ELR (cell line): ENCODE results near the gene TRAPPC10.

Experiments used
- DNase-seq: peaks from one replicate; pipeline ENCODE4 v3.0.0-alpha.2; 2015; ENCODE audit warnings: low read depth

Gene TRAPPC10

DNA sequence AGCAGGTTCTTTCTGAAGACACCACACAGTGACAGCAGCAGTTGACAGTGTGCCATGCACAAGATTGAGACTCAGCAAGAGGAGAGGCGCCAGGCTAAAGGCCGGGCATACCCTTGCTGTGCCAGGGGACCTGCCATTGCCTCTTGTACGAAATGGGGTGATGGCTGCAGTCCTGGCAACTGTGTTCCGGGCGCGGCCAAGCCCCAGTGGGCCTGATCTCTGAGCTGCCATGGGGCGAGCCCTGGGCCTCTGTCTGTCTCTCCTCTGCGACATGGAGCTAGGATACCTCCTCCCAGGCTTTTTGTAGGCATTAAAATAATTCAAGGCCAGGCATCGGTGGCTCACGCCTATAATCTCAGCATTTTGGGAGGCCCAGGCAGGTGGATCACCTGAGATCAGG lies 9.6 kb upstream of the TRAPPC10 start:
- DNase-seq: no peak

DNA sequence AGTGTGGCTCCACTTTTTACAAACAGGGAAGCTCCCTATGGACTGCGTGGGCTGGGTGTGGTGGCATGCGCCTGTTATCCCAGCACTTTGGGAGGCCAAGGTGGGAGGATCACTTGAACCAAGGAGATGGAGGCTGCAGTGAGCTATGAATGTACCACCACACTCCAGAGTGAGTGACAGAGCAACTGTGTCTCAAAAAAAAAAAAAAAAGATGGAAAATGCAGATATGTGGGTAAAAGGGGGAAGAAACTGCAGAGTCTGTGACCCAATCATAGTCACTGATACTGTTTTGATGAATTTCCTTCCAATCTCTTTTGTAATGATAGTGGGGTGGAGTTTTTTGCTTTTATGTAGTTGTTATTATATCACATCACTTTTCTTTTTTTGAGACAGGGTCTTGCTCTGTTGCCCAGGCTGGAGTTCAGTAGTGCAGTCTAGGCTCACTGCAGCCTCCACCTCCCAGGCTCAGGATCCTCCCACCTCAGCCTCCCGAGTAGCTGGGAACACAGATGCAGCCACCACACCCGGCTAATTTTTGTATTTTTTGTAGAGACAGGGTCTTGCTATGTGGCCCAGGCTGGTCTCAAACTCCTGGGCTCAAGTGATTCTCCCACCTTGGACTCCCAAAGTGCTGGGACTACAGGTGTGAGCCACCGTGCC lies 8.7 kb upstream of the TRAPPC10 start:
- no peak for DNase-seq

DNA sequence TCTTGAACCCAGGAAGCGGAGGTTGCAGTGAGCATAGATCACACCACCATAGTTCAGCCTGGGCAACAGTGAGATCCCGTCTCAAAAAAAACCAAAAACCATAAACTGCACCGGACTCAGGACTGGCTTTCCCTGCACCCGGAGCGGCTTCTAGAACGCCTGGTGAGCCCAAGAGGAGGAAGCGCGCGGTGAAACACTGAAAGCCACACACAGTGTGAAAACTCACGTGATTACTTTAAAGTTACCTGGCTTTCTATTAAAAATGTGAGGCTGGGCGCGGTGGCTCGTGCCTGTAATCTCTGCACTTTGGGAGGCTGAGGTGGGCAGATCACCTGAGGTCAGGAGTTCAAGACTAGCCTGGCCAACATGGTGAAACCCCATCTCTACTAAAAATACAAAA lies 7.0 kb upstream of the TRAPPC10 start:
- DNase-seq: no peak

DNA sequence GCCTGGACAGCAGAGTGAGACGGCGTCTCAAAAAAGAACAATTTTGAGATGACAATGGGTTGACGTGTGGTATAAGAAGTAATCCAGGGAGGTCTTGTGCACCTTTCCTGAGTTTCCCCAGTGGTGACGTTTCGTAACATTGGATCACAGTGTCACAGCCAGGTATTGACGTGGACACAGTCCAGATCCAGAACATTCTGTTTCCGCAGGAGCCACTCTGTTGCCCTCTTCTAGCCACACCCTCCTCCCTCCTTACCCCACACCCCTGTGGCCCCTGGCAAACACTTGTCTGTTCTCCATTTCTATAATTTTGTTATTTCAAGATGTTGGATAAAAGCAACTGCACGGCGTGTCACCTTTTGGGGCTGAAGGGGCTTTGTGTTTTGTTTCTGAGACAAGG lies 6.5 kb upstream of the TRAPPC10 start:
- DNase-seq: no peak

DNA sequence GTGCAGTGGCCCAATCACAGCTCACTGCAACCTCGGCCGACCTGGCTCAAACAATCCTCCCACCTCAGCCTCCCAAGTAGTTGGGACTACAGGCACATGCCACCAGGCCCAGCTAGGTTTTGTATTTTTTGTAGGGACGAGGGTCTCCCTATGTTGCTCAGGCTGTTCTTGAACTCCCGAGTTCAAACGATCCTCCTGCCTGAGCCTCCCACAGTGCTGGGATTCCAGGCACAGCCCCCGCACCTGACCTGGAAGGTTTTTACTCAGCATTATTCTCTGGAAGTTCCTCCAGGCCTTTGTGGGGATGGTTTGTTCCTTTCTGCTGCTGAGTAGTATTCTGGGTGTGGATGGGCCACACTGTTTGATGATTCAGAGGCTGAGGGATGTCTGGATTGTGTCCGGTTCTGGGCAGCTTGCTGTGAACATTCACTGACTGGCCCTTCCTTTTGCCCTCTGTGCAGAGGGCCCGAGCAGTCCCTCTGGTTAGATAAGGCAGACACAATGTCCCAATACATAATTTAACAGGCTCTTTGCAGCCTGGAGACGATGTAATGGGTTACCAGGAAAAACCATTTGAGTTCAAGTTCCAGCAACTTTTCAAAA lies 6.0 kb upstream of the TRAPPC10 start:
- peak; percentile 86 for DNase-seq

- peak; percentile 41 for DNase-seq
These were observed 5.5 kb upstream of the TRAPPC10 start for GRCh38 chr21:44006656-44007055.

DNA sequence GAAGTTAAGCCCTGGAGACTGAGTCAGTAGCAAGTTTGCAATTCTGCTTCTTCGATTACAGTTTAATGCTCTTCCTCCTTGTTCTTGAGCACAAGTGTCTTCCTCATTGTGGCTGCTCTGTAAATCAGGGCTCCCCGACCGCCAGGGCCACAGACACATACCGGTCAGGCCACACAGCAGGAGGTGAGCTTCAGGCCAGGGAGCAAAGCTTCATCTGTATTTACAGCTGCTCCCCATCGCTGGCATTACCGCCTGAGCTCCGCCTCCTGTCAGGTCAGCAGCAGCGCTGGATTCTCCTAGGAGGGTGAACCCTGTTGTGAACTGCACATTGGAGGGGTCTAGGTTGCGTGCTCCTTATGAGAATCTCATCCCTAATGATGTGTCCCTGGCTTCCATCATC lies 1.7 kb upstream of the TRAPPC10 start:
- no peak for DNase-seq

DNA sequence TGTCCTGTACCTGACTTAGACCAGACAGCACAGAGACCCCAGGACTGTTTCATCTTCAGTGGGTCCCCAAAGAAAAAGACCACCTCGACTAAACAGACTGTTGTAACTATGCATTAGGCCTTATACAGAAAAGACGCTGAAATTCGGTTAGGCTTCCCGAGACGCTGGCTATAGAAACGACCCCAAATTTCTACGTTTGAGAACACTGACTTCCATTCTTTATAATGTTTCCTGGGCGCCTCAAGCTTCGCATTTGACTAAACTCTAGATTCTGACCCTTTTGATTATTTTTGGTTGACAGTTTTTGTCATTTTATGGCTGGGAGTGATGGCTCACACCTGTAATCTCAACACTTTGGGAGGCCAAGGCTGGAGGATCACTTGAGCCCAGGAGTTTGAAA lies 986 bp upstream of the TRAPPC10 start:
- no peak for DNase-seq

- DNase-seq: peak; percentile 58
These were observed 618 bp downstream of the TRAPPC10 start for GRCh38 chr21:44012474-44013379.

DNA sequence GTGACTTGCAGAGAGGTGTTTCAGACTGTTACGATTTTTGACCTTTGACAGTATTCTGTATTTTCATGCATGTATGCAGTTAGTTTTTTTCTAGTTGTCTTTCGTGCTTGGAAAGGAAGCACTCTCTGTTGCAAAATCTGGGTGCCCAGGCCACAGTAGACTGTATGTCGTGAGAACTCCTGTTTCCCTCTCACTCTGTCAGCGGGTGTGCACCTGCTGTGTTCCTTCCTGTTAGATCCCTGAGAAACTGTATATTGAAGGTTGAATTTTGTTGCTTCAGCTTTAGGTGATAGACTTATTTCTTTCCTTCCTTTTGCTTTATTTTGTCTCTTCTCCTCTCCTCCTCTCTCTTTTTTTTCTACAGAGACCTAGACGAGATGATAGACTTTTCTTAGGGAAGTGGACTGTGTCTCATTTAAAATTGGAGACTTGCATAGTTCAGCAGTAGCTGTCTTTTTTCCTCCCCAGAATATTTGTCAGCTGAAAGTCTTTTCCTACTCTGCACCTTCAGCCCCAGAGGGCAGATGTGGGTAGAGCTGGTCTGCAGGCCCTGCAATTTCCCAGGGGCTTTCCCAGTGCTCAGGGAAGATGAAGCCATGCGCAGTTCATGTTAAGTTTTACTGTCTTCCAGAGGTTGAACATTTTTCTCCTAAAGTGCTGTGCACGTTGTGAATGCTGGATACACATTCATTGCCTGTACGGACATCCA lies 1.4 kb downstream of the TRAPPC10 start:
- DNase-seq: peak; percentile 33

- DNase-seq: no peak
These were observed 5.5 kb downstream of the TRAPPC10 start for GRCh38 chr21:44017601-44018000.

DNA sequence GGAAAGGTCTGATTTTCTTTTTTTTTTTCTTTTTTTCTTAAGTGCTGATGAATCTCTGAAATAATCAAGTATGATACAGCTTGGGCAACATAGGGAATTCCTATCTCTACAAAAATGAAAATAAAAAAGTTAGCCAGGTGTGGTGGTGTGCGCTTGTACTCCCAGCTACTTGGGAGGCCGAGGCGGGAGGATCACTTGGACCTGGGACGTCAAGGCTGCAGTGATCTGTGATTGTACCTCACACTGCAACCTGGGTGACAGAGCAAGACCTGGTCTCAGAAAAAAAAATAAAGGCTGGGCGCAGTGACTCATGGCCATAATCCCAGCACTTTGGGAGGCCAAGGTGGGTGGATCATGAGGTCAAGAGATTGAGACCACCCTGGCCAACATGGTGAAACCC lies 6.0 kb downstream of the TRAPPC10 start:
- no peak for DNase-seq

- DNase-seq: no peak
These were observed 6.9 kb downstream of the TRAPPC10 start for GRCh38 chr21:44018813-44019567.

GRCh38 chr21:44019568-44019958 lies 7.5 kb downstream of the TRAPPC10 start:
- DNase-seq: no peak

DNA sequence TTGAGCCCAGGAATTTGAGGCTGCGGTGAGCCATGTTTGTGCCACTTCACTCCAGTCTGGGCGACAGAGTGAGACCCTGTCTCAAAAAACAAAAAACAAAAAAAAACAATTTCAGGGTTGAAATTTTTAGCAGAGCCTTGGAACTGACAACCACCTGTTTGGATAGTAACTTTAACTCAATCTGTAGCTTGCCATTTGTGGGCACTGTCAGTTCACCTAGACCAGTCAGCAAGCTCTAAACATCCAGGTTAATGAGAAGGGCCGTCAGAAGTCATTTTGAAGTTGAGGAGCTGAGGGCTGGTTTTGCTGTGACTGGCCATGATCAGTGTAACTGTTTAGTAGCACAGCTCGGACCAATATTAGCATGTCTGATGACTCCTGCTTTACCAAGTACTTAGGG lies 8.4 kb downstream of the TRAPPC10 start:
- DNase-seq: no peak

DNA sequence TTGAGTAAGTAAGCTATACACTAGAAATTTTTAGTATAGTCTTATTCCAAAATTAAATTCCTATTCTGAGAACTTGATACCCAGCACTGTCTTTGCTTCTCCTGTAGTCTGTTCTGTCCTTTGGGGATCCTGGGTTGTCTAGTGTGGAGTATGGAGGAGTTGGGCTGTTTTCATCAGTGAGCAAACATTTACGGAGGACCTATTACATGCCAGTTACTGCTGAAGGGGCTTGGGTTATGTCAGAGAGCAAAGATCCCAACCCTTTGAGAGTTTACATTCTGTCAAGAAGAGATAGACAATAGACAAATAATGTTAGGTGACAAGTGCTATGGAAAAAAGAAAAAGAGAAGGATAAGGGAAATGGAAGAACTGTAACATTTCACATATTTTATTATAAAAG lies 9.0 kb downstream of the TRAPPC10 start:
- no peak for DNase-seq

DNA sequence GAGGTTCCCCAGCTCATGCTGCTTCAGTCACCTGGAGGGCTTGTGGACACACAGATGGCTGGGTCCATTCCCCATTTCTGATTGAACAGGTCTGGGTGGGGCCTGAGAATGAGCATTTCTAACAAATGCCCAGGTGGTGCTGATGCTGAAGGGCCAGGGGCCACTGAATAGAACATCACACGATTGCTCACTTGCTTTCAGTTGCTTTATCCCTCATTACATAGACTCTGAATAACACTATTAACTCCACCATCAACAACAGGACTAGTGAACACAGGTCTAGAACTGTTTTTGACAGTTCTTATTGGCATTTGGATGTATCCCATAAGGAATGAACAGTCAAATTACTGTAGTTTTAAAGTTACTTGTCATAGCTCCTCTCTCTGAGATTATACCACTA lies 12.1 kb downstream of the TRAPPC10 start:
- DNase-seq: no peak

DNA sequence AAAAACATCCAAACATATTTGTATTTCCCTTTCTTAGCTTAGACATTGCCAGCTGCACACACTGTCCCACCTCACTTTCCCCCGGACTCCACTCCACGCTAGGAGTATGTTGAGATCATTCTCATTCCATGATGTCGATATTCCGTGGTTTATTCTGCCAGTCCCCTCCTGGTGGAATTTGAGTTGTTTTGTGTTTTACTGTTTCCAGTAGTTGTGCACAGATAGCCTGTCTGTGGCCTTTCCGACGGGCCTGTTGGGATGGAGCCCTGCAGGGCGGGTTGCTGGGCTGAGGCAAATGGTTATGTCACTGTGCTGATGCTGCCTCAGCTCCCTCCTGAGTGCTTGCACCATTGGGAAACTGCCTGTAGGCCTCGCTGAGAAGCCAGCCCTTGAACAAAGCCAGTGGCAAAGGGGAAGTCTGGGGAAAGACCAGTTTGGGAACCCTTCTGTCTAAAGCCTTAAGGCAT lies 12.8 kb downstream of the TRAPPC10 start:
- peak; percentile 13 for DNase-seq

DNA sequence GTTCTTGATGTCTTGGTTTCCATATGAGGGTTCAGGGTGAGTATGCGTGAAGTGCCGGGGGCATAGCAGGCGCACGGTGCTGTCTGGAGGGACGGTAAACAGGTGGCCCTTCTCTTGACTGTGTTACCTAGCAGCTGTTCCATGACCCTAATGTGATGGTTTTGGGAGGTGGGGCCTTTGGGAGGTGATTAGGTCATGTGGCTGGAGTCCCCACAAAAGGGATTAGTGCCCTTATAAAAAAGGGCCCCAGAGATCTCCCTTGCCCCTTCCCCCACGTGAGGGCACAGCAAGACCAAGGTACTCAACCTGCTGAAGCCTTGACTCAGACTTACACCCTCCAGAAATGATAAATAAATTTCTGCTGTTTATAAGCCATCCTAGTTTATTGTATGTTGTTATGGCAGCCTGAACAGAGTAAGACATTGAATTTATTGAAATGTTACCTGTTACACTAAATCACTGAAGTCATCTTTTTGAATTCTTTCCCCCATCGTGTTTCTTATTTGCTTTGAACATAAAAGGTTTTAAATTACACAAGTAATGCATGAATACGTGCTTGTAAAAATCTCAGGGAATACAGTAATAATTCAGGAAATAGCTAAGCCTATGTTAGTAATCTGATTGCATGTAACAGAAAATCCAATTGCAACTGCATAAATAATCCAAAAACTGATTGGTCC lies 15.6 kb downstream of the TRAPPC10 start:
- DNase-seq: no peak

- DNase-seq: no peak
These were observed 16.2 kb downstream of the TRAPPC10 start for GRCh38 chr21:44028287-44028659.

- no peak for DNase-seq
These were observed 17.5 kb downstream of the TRAPPC10 start for GRCh38 chr21:44029460-44030087.
